Non-pigmented ciliary epithelial cell (primary cell): ENCODE measurements around the gene RGS19.

Experiments used
- DNase-seq: peaks from one replicate; pipeline ENCODE4 v3.0.0-alpha.2; 2010; ENCODE audit warnings: low read depth

The RGS19 gene

GRCh38 chr20:64035066-64035932 is 44.0 kb downstream of the RGS19 start:
- DNase-seq, result no peak

DNA sequence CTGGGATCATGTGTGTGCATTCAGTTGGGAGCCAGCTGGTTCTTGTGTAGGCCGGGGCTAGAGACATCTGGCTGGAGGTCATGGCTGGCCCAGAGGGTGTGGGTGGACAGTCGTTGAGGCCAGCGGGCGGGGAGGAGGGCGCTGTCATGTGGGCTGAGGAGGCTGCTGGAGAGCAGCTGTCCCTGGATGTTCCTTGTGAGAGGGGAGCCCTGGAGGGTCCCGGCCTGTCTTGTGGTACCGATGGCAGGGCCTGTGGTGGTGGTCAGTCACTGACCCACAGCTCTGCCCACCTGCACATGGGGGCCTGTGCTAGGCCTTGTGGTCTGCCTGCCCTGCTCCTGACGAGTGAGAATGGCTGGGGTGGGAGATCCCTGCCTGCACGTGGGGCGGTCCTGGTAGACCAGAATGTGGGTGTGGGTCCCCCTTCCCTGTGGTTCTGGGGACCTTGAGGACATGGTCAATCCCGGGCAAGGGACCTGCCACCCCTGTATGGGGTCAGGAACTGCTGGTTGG is 45.3 kb downstream of the RGS19 start:
- no peak for DNase-seq

- no peak for DNase-seq
Observed at GRCh38 chr20:64032706-64033624, 46.4 kb downstream of the RGS19 start.

DNA sequence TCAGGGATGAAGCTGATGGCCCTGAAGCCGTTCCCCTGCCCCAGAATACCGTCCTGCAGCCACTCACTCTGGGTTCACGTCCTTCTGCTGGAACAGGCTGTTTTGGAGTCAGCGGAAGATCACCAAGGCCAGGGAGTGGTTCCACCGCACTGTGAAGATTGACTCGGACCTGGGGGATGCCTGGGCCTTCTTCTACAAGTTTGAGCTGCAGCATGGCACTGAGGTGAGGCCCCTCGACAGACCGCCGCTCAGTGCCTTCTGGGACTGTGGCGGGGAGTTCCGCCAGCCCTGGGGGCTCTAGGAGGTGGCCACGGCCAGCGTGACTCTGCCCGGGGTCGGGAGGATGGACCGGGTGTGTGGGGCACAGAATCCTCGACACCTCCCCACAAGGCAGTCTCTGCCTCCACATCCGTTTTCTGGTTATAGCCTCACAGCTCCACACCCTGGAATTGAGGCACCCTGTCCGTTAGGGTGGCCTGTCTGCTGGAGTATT is 47.5 kb downstream of the RGS19 start:
- no peak for DNase-seq

DNA sequence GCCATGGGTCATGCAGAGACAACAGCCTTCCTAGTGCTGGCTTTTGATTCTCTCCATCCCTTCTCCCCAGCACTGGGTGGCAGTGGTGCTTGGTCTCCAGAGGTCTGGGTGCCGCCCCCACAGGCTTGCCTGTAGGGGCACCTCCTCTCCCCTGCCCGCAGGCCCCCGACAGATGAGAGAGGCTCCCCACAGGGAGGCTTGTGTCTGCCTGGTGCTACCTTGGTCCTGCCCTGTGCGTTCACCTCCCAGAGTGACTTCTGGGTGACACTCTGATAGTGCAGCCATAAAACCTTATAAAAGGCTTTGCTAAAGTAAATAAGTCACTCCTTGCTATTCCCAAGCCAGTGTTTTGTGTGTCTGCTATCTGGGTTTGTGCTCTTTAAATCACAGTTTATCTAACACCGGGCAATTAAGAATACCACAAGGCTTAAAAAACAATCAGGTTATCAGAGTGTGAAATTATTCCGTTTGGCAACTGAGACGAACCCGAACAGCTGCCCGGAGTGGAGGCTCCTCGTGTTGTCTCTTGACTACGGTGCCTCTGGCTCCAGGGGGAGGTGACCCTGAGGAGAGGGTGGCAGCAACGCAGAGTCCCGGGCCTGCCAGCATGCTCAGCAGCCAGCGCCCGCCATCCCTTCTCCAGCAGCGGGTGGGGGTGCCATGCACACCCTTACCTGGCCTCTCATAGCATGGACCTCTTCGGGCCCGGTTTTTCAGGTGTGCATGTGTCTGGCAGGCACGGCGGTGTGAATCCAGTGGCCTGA is 48.8 kb downstream of the RGS19 start:
- DNase-seq, result no peak

- DNase-seq, result no peak
Observed at GRCh38 chr20:64029293-64030117, 49.8 kb downstream of the RGS19 start.

- DNase-seq, result no peak
Observed at GRCh38 chr20:64027981-64028685, 51.2 kb downstream of the RGS19 start.

- no peak for DNase-seq
Observed at GRCh38 chr20:64025826-64026412, 53.4 kb downstream of the RGS19 start.

DNA sequence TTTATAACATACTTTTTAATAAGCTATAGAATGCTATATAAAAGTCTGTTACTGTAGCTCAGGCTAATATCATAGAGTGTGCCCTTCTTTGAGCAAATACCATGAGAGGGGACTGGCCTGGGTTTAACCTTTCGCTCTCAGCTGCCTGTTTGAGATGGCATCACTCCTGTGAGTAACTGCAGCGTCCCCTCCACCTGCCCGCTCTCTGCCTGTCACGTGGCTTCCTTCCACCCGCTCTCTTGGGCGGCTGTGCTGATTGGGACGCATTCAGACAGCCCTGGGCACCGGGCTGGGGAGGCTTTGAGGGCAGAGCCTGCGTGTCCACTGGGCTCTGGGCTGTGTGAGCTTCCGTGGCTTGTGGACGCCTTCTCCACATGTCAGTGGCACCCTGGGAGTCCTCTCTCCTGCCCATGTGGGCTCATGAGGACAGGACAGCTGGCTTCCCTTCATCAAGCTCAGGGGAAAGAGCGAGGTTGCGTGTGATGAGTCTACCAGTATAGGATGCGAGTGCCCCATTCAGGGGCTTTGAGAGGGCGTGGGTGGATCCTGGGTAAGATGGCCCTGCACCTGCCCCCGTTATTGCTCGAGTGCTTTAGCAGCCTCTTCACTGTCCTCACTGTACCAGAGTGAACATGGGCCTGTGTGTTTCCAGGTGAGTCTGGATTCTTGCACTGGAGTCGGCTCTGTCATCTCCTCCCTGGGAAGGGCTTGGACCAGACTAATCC is 54.1 kb downstream of the RGS19 start:
- no peak for DNase-seq

DNA sequence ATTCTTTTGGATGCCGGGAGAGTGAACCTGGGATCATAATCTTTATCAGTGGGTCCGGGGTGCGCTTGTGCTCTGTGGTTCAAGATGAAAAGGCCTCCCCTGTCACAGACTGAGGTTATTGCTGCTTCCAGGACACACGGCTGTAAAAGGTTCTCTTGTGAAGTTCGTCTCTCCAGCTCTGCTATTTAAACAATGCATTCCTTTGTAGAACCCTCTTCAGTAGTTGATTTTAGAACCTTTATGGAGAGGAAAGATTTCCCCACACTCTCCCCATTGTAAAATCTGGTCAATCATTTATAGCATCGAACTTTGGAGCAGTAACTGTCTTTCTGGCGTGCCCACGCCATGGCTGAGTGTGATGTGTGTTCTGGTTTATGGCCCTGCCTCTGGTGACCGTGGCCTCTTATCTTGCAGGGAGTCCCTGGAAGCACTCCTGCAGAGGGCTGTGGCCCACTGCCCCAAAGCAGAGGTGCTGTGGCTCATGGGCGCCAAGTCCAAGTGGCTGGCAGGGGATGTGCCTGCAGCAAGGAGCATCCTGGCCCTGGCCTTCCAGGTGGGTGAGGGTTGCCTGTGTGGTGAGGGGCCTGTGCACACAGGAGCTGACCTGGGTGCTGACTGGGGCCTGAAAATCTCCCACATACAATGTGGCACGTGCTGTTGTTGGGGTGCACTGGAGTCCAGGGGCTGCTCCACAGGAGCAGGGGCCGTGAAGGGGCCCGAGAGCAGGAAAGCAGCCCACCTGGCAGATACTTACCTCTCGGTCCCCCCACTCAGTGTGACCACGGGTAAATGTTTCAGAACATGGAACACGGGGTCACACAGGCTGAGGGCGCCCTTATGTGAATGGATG is 55.0 kb downstream of the RGS19 start:
- no peak for DNase-seq

- DNase-seq, result no peak
Observed at GRCh38 chr20:64023361-64024140, 55.8 kb downstream of the RGS19 start.
